HepG2 (cell line): ENCODE measurements around the gene RHBDF2. TPM values are rescaled to one million over a fixed set of nuclear protein-coding genes. Genes with fewer than 3 reads are reported as not detected.

Experiments used
- CCDC6 ChIP-seq: sonication (generic); formaldehyde crosslinking; IDR thresholded peaks from 2 replicates; pipeline ENCODE4 v1.8.1; 2022; ENCODE audit warnings: mild to moderate bottlenecking, missing genetic modification reagents, moderate library complexity
- CREB1 ChIP-seq, 2 experiments: fragments of 450-650 bp in 1 of 2; IDR thresholded peaks; 2 replicates each; pipeline ENCODE4 v1.6.1; 2016 to 2017; ENCODE audit warnings: control low read depth in 1 of 2, mild to moderate bottlenecking in 1 of 2, missing compliant biosample characterization in 1 of 2, missing genetic modification characterization in 1 of 2
- FOSL2 ChIP-seq: sonication (generic); formaldehyde crosslinking; IDR thresholded peaks from 2 replicates; pipeline ENCODE4 v1.4.0; 2020; ENCODE audit warnings: missing genetic modification reagents
- GATAD2A ChIP-seq: IDR thresholded peaks from 2 replicates; pipeline ENCODE4 v1.6.1; 2016
- KMT2A ChIP-seq: sonication (generic); formaldehyde crosslinking; IDR thresholded peaks from 2 replicates; pipeline ENCODE4 v1.4.0; 2020; ENCODE audit warnings: missing genetic modification reagents
- LCORL ChIP-seq, 2 experiments: fragments of 450-650 bp in 1 of 2; sonication (generic) in 1 of 2; formaldehyde crosslinking in 1 of 2; IDR thresholded peaks; 2 replicates each; pipeline versions ENCODE4 v1.5.0 to v1.6.1; 2017 to 2020; ENCODE audit warnings: antibody characterized with exemption in 1 of 2, missing genetic modification reagents in 1 of 2
- MAFF ChIP-seq: IDR thresholded peaks from 2 replicates; pipeline ENCODE4 v1.6.1; 2011; ENCODE audit warnings: low read depth, low read length, improper control_type of control experiment
- MED1 ChIP-seq: sonication (generic); formaldehyde crosslinking; IDR thresholded peaks from 2 replicates; pipeline ENCODE4 v1.4.0; 2020; ENCODE audit warnings: missing genetic modification reagents
- MIXL1 ChIP-seq: IDR thresholded peaks from 2 replicates; pipeline ENCODE4 v1.6.1; 2016
- MYC ChIP-seq: sonication (generic); formaldehyde crosslinking; IDR thresholded peaks from 2 replicates; pipeline ENCODE4 v1.9.0; 2021; ENCODE audit warnings: missing genetic modification reagents, borderline replicate concordance
- NKX3-1 ChIP-seq: sonication (generic); formaldehyde crosslinking; IDR thresholded peaks from 2 replicates; pipeline ENCODE4 v1.5.0; 2020; ENCODE audit warnings: missing genetic modification reagents
- NR2F6 ChIP-seq, 2 experiments: IDR thresholded peaks; 2 replicates each; pipeline ENCODE4 v1.6.1; 2016; ENCODE audit warnings: antibody characterized with exemption in 1 of 2, mild to moderate bottlenecking in 1 of 2
- RARA ChIP-seq: IDR thresholded peaks from 2 replicates; pipeline ENCODE4 v1.6.1; 2016; ENCODE audit warnings: missing genetic modification reagents, missing compliant biosample characterization
- RBFOX2 ChIP-seq: fragments of 200-400 bp; formaldehyde crosslinking; IDR thresholded peaks from 2 replicates; pipeline ENCODE4 v1.6.1; 2017; ENCODE audit warnings: low read depth, mild to moderate bottlenecking, low read length
- RXRA ChIP-seq: sonication (generic); formaldehyde crosslinking; IDR thresholded peaks from 2 replicates; pipeline ENCODE4 v1.5.1; 2020; ENCODE audit warnings: missing genetic modification reagents
- ZBTB21 ChIP-seq: sonication (generic); formaldehyde crosslinking; IDR thresholded peaks from 2 replicates; pipeline ENCODE4 v1.4.0; 2020; ENCODE audit warnings: missing genetic modification reagents
- ZNF263 ChIP-seq: sonication (generic); formaldehyde crosslinking; IDR thresholded peaks from 2 replicates; pipeline ENCODE4 v1.4.0; 2020; ENCODE audit warnings: missing genetic modification reagents
- ZNF430 ChIP-seq: sonication (generic); formaldehyde crosslinking; IDR thresholded peaks from 2 replicates; pipeline ENCODE4 v1.9.0; 2021; ENCODE audit warnings: mild to moderate bottlenecking, missing genetic modification reagents
- ZNF446 ChIP-seq: sonication (generic); formaldehyde crosslinking; IDR thresholded peaks from 2 replicates; pipeline ENCODE4 v1.5.0; 2020; ENCODE audit warnings: mild to moderate bottlenecking, missing genetic modification reagents
- ZNF7 ChIP-seq: IDR thresholded peaks from 2 replicates; pipeline ENCODE4 v1.6.1; 2016; ENCODE audit warnings: missing biosample characterization, missing genetic modification reagents
- ZNF775 ChIP-seq: sonication (generic); formaldehyde crosslinking; IDR thresholded peaks from 2 replicates; pipeline ENCODE4 v1.4.0; 2020; ENCODE audit warnings: missing genetic modification reagents, mild to moderate bottlenecking, moderate library complexity, borderline replicate concordance
- polyA plus RNA-seq, 8 experiments: library from polyadenylated mRNA; depleted of rRNA in 3 of 8; stranded (reverse) in 7 of 8; unstranded in 1 of 8; fragments of >200 nt; fragmentation: Illumina TruSeq in 4 of 8; extraction: Trizol in 4 of 8; gene quantifications; 2 replicates each; pipeline versions ENCODE4 v1.2.1 to v1.2.3, GENCODE V29; 2011 to 2016; ENCODE audit warnings: low read depth in 4 of 8, missing spikeins in 1 of 8, mixed read lengths in 1 of 8; ENCODE audit not compliant: insufficient read depth in 1 of 8
- total RNA-seq, 5 experiments: library from RNA; depleted of rRNA; stranded (reverse); fragments of >200 nt; fragmentation: Illumina TruSeq; extraction: Trizol; gene quantifications; 2 replicates each; pipeline ENCODE4 v1.2.3, GENCODE V29; 2016; ENCODE audit warnings: low read depth in 1 of 5
- TF ChIP-seq, protein P1 (sequence below): IDR thresholded peaks from 2 replicates; pipeline ENCODE4 v1.4.0; 2020; ENCODE audit warnings: mild to moderate bottlenecking, missing genetic modification reagents
- TF ChIP-seq, protein P2 (sequence below): sonication (generic); formaldehyde crosslinking; IDR thresholded peaks from 2 replicates; pipeline ENCODE4 v1.4.0; 2020; ENCODE audit warnings: missing genetic modification reagents
- TF ChIP-seq, protein P3 (sequence below): IDR thresholded peaks from 2 replicates; pipeline ENCODE4 v1.6.1; 2012; ENCODE audit warnings: inconsistent platforms

Gene RHBDF2
- total and polyA plus RNA-seq, 2 of the 13 experiments (the other 11 are each of a cell fraction or from before 2014, with no cell fraction given) = 7.8 to 24.2 TPM

DNA sequence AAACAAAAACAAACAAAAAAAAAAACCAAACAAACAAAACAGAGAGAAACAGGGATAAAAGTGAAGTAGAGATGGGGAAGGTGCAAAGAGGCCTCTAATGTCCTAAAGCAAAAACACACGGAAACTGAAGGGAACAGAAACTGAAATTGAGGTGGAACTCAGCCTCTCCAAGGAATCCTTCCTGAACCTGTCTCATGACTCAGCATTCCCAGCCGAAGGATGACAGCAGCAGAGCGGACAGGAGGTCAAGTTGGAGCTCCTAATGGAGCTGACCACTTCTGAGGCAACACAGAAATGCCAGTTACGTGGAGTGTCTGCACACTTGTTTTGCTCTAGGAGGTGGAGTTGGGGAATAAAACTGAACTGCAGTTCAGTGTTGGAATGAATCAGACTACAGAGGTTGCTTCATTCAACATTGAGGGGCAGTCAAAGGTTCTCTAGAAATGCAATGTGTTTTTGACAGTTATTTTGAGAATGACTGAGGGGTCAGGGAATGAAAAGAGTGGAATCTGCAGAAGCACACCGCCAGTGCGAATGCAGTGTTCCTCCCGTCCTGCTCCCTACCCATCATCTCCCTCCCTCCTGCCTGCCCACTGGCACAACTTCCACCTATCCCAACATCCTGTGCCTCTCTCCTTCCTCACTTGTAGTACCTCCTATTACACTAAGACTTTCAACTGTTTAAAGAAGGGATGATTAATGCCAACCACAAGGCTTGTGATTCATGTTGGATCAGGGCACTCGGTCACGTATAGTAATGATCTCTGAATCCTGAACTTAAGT, 54.6 kb downstream of the RHBDF2 start (continued):
- TF ChIP-seq, protein P1, sequence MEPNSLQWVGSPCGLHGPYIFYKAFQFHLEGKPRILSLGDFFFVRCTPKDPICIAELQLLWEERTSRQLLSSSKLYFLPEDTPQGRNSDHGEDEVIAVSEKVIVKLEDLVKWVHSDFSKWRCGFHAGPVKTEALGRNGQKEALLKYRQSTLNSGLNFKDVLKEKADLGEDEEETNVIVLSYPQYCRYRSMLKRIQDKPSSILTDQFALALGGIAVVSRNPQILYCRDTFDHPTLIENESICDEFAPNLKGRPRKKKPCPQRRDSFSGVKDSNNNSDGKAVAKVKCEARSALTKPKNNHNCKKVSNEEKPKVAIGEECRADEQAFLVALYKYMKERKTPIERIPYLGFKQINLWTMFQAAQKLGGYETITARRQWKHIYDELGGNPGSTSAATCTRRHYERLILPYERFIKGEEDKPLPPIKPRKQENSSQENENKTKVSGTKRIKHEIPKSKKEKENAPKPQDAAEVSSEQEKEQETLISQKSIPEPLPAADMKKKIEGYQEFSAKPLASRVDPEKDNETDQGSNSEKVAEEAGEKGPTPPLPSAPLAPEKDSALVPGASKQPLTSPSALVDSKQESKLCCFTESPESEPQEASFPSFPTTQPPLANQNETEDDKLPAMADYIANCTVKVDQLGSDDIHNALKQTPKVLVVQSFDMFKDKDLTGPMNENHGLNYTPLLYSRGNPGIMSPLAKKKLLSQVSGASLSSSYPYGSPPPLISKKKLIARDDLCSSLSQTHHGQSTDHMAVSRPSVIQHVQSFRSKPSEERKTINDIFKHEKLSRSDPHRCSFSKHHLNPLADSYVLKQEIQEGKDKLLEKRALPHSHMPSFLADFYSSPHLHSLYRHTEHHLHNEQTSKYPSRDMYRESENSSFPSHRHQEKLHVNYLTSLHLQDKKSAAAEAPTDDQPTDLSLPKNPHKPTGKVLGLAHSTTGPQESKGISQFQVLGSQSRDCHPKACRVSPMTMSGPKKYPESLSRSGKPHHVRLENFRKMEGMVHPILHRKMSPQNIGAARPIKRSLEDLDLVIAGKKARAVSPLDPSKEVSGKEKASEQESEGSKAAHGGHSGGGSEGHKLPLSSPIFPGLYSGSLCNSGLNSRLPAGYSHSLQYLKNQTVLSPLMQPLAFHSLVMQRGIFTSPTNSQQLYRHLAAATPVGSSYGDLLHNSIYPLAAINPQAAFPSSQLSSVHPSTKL (CRISPR knock-in tag) = peak; percentile 54; the same call in 1 of the 2 replicates
- TF ChIP-seq MYC (CRISPR knock-in tag) = no peak
- TF ChIP-seq CCDC6 (CRISPR knock-in tag) = no peak
- TF ChIP-seq GATAD2A (CRISPR knock-in tag) = 0 out of 2 replicates have a peak, but pooled peaks have one; percentile 15
- TF ChIP-seq ZNF446 (CRISPR knock-in tag) = no peak
- 0 out of 2 replicates have a peak, but pooled peaks have one; percentile 15 for TF ChIP-seq RBFOX2
- TF ChIP-seq, protein P2, sequence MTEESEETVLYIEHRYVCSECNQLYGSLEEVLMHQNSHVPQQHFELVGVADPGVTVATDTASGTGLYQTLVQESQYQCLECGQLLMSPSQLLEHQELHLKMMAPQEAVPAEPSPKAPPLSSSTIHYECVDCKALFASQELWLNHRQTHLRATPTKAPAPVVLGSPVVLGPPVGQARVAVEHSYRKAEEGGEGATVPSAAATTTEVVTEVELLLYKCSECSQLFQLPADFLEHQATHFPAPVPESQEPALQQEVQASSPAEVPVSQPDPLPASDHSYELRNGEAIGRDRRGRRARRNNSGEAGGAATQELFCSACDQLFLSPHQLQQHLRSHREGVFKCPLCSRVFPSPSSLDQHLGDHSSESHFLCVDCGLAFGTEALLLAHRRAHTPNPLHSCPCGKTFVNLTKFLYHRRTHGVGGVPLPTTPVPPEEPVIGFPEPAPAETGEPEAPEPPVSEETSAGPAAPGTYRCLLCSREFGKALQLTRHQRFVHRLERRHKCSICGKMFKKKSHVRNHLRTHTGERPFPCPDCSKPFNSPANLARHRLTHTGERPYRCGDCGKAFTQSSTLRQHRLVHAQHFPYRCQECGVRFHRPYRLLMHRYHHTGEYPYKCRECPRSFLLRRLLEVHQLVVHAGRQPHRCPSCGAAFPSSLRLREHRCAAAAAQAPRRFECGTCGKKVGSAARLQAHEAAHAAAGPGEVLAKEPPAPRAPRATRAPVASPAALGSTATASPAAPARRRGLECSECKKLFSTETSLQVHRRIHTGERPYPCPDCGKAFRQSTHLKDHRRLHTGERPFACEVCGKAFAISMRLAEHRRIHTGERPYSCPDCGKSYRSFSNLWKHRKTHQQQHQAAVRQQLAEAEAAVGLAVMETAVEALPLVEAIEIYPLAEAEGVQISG = 0 out of 2 replicates have a peak, but pooled peaks have one; percentile 20
- 0 out of 2 replicates have a peak, but pooled peaks have one; percentile 28 for TF ChIP-seq ZNF263 (CRISPR knock-in tag)
- peak; percentile 33; the same call in 1 of the 2 replicates for TF ChIP-seq MED1
- no peak for TF ChIP-seq ZNF775 (CRISPR knock-in tag)
- TF ChIP-seq FOSL2 (CRISPR knock-in tag) = peak; percentile 64; the same call in 1 of the 2 replicates
- peak; percentile 72; the same call in 1 of the 2 replicates for TF ChIP-seq RXRA (CRISPR knock-in tag)
- 0 out of 2 replicates have a peak, but pooled peaks have one; percentile 52 for TF ChIP-seq ZNF430
- 0 out of 2 replicates have a peak, but pooled peaks have one; percentile 14 for TF ChIP-seq ZBTB21 (CRISPR knock-in tag)
- 0 out of 2 replicates have a peak, but pooled peaks have one; percentile 9 for TF ChIP-seq LCORL (IDR thresholded peaks at IDR 0.05)
- TF ChIP-seq LCORL (CRISPR knock-in tag; IDR thresholded peaks at IDR 0.05) = no peak
- peak; percentile 75 for TF ChIP-seq RARA (CRISPR knock-in tag)
- TF ChIP-seq KMT2A = peak; percentile 46; the same call in 1 of the 2 replicates
- no peak for TF ChIP-seq NR2F6 (IDR thresholded peaks at IDR 0.05)
- TF ChIP-seq NR2F6 (CRISPR knock-in tag; IDR thresholded peaks at IDR 0.05) = peak; percentile 36; the same call in 1 of the 2 replicates
- TF ChIP-seq, protein P3, sequence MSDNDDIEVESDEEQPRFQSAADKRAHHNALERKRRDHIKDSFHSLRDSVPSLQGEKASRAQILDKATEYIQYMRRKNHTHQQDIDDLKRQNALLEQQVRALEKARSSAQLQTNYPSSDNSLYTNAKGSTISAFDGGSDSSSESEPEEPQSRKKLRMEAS = 0 out of 2 replicates have a peak, but pooled peaks have one; percentile 22
- TF ChIP-seq CREB1 (IDR thresholded peaks at IDR 0.05) = peak; percentile 16; the same call in 1 of the 2 replicates
- TF ChIP-seq CREB1 (CRISPR knock-in tag; IDR thresholded peaks at IDR 0.05) = no peak
- peak; percentile 61; the same call in 1 of the 2 replicates for TF ChIP-seq ZNF7 (CRISPR knock-in tag)
- TF ChIP-seq MIXL1 (CRISPR knock-in tag) = no peak
- TF ChIP-seq MAFF = peak; percentile 95
- no peak for TF ChIP-seq NKX3-1 (CRISPR knock-in tag)
